PC-3 (cell line): Measurements from ENCODE around the gene QRSL1.
"Not testable (repeated sequence)": the region's sequence is repeated elsewhere in the genome, so short reads cannot be mapped to it uniquely, and the experiment has no call there.

Source experiments
- CTCF ChIP-seq: fragments of 300-600 bp; sonication (generic); conservative IDR thresholded peaks from 2 replicates; pipeline ENCODE4 v1.5.1; 2017; ENCODE audit warnings: antibody characterized with exemption, low read depth, mild to moderate bottlenecking, low read length
- EZH2 ChIP-seq: fragments of 300-600 bp; sonication (generic); IDR thresholded peaks from one replicate; pipeline ENCODE4 v1.6.1; 2017; ENCODE audit warnings: antibody characterized with exemption, mild to moderate bottlenecking, low read length; ENCODE audit not compliant: unreplicated experiment
- EZH2phosphoT487 ChIP-seq: fragments of 300-600 bp; sonication (generic); IDR thresholded peaks from 2 replicates; pipeline ENCODE4 v1.6.1; 2018; ENCODE audit warnings: mild to moderate bottlenecking, antibody characterized with exemption, low read length, borderline replicate concordance

GRCh38 chr6:106701201-106701600, 71.8 kb downstream of the QRSL1 start:
- TF ChIP-seq CTCF, EZH2phosphoT487, EZH2: not testable (repeated sequence)
